CD4-positive, alpha-beta T cell (primary cell): ENCODE measurements around the gene TMEM50A. TPM values are rescaled to one million over a fixed set of nuclear protein-coding genes. Genes with fewer than 3 reads are reported as not detected.
"Not testable (repeated sequence)": the region's sequence is repeated elsewhere in the genome, so short reads cannot be mapped to it uniquely, and the experiment has no call there.

Experiments
- ATAC-seq: fragments of 200-7000 bp; cut with Tn5 transposase; one replicate; pipeline ENCODE4 v1.10.0; 2022; ENCODE audit warnings: mild to moderate bottlenecking; ENCODE audit not compliant: poor library complexity
- CTCF ChIA-PET: fragments of 350-600 bp; sonication (Branson Sonifier 250); formaldehyde crosslinking; loops from one replicate; lab custom pipeline; 2021; ENCODE audit warnings: antibody characterized with exemption, inconsistent platforms; lab: Charles Lee
- POLR2A ChIA-PET: fragments of 350-600 bp; sonication (Branson Sonifier 250); formaldehyde crosslinking; loops from one replicate; lab custom pipeline; 2021; ENCODE audit warnings: antibody characterized with exemption, inconsistent platforms; lab: Charles Lee
- DNase-seq, 14 experiments: peaks; one replicate each; pipeline ENCODE4 v3.0.0-alpha.2; 2013 to 2020; ENCODE audit warnings: mixed read lengths in 2 of 14
- H3K27ac ChIP-seq, 2 donors: one replicate each; pipeline versions ENCODE4 v1.5.1 to v1.7.0; 2013; ENCODE audit warnings: low read length in 2 of 2, low read depth in 1 of 2, mild to moderate bottlenecking in 1 of 2
- H3K27me3 ChIP-seq, 2 experiments: 1 replicate in 1 of 2; 2 replicates in 1 of 2; pipeline versions ENCODE4 v1.6.1 to v1.7.0; 2013; ENCODE audit warnings: low read length in 2 of 2, control low read depth in 1 of 2, mild to moderate bottlenecking in 1 of 2, moderate library complexity in 1 of 2; ENCODE audit not compliant: insufficient read depth in 2 of 2, control insufficient read depth in 1 of 2
- H3K36me3 ChIP-seq: one replicate; pipeline ENCODE4 v1.6.1; 2013; ENCODE audit warnings: low read length, control low read depth; ENCODE audit not compliant: insufficient read depth
- H3K4me1 ChIP-seq: one replicate; pipeline ENCODE4 v1.6.1; 2013; ENCODE audit warnings: low read length, control low read depth; ENCODE audit not compliant: insufficient read depth
- H3K4me3 ChIP-seq: one replicate; pipeline ENCODE4 v1.5.1; 2013; ENCODE audit warnings: mild to moderate bottlenecking, low read length, moderate library complexity
- H3K9me3 ChIP-seq, 2 experiments: 1 replicate in 1 of 2; 2 replicates in 1 of 2; pipeline versions ENCODE4 v1.6.1 to v1.7.0; 2013; ENCODE audit warnings: low read length in 2 of 2, mild to moderate bottlenecking in 2 of 2, control low read depth in 1 of 2, moderate library complexity in 1 of 2; ENCODE audit not compliant: control insufficient read depth in 1 of 2, insufficient read depth in 1 of 2
- H3K27ac Mint-ChIP-seq: one replicate; pipeline ENCODE4 v1.8.0; 2020; ENCODE audit warnings: mixed read lengths
- H3K27me3 Mint-ChIP-seq: one replicate; pipeline ENCODE4 v1.8.0; 2021; ENCODE audit warnings: mixed read lengths
- H3K36me3 Mint-ChIP-seq: one replicate; pipeline ENCODE4 v1.8.0; 2021; ENCODE audit warnings: low read depth, mixed read lengths
- H3K4me1 Mint-ChIP-seq: one replicate; pipeline ENCODE4 v1.8.0; 2021; ENCODE audit warnings: low read depth, mixed read lengths
- H3K4me3 Mint-ChIP-seq: one replicate; pipeline ENCODE4 v1.8.0; 2020; ENCODE audit warnings: mild to moderate bottlenecking, mixed read lengths
- H3K9me3 Mint-ChIP-seq: one replicate; pipeline ENCODE4 v1.8.0; 2020; ENCODE audit warnings: mixed read lengths
- intact Hi-C, 2 experiments: fragments of 100-400 bp; cut with DNase I in 1 of 2; cut with micrococcal nuclease in 1 of 2; formaldehyde crosslinking; loops; one replicate each; pipeline versions ENCODE4 v1.15.1 to v1.9.0; 2023 to 2025; cut with DNase I, micrococcal nuclease
- polyA plus RNA-seq, 2 donors: library from polyadenylated mRNA; unstranded; fragments of 120-200 nt; gene quantifications; one replicate each; pipeline ENCODE4 v1.2.1, GENCODE V29; 2013
- total RNA-seq, 174 experiments: library from RNA in 2 of 174; stranded (reverse) in 2 of 174; gene quantifications; one replicate each; pipeline ENCODE4 v1.2.3 and lab custom pipeline; 2021 to 2026
- TF ChIP-seq, protein P1 (sequence below): fragments of 200-600 bp; IDR thresholded peaks from one replicate; pipeline ENCODE4 v1.8.0; 2022; ENCODE audit warnings: antibody characterized with exemption, mild to moderate bottlenecking

TMEM50A gene
- total RNA-seq, result 10 to 100 TPM; 82.6 to 83.1 TPM
- 87.3 TPM for polyA plus RNA-seq (2013, experiment 1 of 2)
- 84.5 TPM for polyA plus RNA-seq (2013, experiment 2 of 2)
- total RNA-seq (lab: John Stamatoyannopoulos, UW), result 42.3 to 173 (median 91.7) reads per million in 172 experiments

DNA sequence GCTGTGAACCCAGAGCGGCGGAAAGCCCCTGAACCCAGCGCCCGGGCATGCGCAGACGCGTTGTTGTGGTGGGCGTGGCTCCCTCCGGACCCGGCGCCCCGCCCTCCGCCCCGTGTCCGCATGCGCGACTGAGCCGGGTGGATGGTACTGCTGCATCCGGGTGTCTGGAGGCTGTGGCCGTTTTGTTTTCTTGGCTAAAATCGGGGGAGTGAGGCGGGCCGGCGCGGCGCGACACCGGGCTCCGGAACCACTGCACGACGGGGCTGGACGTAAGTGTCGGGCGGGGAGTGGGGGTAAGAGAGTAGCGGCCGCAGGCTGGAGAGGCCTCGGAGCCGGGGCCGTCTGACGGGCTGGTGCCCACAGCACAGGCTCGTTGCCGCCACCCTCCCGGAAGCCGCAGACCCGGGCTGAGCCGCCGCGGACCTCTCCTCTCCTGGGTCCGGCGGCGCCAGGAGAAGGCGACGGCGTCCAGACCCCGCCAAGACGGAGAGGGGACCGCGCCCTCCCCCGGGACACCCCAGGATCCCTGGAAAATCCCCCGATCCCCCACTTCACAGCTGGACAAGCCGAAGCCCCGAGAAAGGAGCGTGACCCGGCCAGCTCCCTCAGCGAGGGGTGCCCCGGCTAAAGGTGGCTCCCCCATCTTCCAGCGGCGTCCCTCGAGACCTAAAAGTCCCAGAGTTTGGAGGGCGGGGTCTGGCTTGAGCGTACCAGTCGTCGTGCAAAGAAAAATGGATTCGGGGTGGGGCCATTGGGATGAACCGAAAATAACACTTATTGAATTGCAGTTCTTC lies at the start of gene TMEM50A:
TSS of gene TMEM50A (plus strand) at position 147 of the 794 bp plus-strand sequence. CDS start 2,153 bp downstream, outside the sequence.
- peaks cover 39% of the 10 kb centered on the region for H3K4me1 Mint-ChIP-seq
- H3K27ac ChIP-seq, result peak within 1 kb of the TSS; percentile 83 to 97
- peak; percentile 82 to 93 (median 89) for DNase-seq
- peak; percentile 69 for ATAC-seq
- H3K27me3 Mint-ChIP-seq, result no peaks in the 10 kb centered on the region
- no peaks in the 10 kb centered on the region for H3K9me3 ChIP-seq
- H3K9me3 Mint-ChIP-seq, result no peaks in the 10 kb centered on the region
- H3K27ac Mint-ChIP-seq, result peak within 1 kb of the TSS; percentile 81
- H3K4me3 ChIP-seq, result peak within 1 kb of the TSS; percentile 69
- intact Hi-C loops, result loop anchor here (2.0 to 10.0 kb wide), 5 partner anchors 91 to 1514 kb away; partner anchors contain the start of genes MACO1 (in 2 of the 2), RSRP1 (in 2 of the 2) and HMGCL (in 1 of the 2)
- CTCF ChIA-PET, result no interaction called here
- H3K36me3 Mint-ChIP-seq, result peaks cover 48% of the 10 kb centered on the region
- peaks cover 7% of the 10 kb centered on the region for H3K36me3 ChIP-seq
- no peaks in the 10 kb centered on the region for H3K27me3 ChIP-seq
- POLR2A ChIA-PET, result interaction anchor here (0.7 to 3.1 kb wide), 3 partner anchors 91 to 106 kb away, joined by 3 to 15 read pairs (median 3); partner anchors contain the start of genes RSRP1 and SYF2
- H3K4me3 Mint-ChIP-seq, result peak within 1 kb of the TSS; percentile 98
- peaks cover 12% of the 10 kb centered on the region for H3K4me1 ChIP-seq
- TF ChIP-seq, protein P1, sequence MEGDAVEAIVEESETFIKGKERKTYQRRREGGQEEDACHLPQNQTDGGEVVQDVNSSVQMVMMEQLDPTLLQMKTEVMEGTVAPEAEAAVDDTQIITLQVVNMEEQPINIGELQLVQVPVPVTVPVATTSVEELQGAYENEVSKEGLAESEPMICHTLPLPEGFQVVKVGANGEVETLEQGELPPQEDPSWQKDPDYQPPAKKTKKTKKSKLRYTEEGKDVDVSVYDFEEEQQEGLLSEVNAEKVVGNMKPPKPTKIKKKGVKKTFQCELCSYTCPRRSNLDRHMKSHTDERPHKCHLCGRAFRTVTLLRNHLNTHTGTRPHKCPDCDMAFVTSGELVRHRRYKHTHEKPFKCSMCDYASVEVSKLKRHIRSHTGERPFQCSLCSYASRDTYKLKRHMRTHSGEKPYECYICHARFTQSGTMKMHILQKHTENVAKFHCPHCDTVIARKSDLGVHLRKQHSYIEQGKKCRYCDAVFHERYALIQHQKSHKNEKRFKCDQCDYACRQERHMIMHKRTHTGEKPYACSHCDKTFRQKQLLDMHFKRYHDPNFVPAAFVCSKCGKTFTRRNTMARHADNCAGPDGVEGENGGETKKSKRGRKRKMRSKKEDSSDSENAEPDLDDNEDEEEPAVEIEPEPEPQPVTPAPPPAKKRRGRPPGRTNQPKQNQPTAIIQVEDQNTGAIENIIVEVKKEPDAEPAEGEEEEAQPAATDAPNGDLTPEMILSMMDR, result no peak

DNA sequence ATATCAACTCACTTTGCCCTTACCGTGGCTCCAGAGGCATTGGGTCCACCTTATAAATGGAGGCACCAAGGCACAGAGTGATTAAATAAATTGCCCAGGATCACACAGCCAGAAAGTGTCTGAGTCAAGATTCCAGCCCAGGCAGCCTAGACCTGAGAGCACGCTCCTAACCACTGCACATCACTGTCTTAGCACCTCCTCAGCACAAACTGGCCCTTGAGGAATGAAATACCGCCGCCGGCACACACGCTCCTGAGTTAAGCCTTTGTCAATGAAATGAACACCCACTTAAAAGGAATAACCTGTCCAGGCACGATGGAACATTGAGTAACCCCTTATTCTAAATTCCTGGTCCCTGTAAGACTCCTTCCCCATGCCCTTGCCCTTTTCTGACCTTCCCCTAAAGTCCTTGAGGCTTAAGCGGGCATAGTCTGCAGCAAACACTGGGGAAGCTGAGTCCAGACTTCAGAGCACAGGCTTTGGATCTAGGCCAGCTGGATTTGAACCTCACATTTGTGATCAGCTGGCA lies 49.5 kb upstream of the TMEM50A start:
- H3K4me1 ChIP-seq, H3K36me3 Mint-ChIP-seq, H3K27ac ChIP-seq, CTCF ChIA-PET, H3K9me3 ChIP-seq, H3K9me3 Mint-ChIP-seq, H3K27me3 ChIP-seq, H3K4me3 ChIP-seq, H3K27ac Mint-ChIP-seq, H3K4me3 Mint-ChIP-seq, H3K4me1 Mint-ChIP-seq, DNase-seq, H3K36me3 ChIP-seq, ATAC-seq, H3K27me3 Mint-ChIP-seq, POLR2A ChIA-PET: not testable (repeated sequence)
- intact Hi-C loops, result loop anchor here (10.0 kb wide), 2 partner anchors 106 to 116 kb away; no protein-coding TSS in a partner anchor

DNA sequence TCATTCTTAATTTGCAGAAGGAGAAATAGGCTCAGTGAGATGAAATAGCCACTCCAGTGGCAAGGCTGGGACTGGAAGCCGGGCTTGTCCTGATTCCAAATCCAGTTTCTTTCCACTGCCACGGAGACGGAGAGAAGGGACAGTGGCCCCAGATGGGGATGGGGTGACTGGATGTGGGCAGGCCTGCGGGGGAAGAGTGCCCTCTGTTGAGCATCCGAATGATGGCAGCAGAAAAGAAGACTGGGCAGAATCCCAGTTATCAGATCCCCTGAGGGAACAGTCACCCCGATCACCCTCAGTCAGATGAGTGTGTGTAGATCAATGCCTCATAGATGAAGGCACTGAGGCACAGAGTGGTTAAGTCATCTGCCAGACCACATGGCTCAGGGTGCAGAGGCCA lies 48.1 kb upstream of the TMEM50A start:
- H3K4me1 Mint-ChIP-seq, H3K4me1 ChIP-seq, H3K27ac ChIP-seq, H3K27ac Mint-ChIP-seq, H3K9me3 ChIP-seq, DNase-seq, intact Hi-C loops, H3K9me3 Mint-ChIP-seq, H3K36me3 ChIP-seq, CTCF ChIA-PET, H3K4me3 Mint-ChIP-seq, POLR2A ChIA-PET, H3K36me3 Mint-ChIP-seq, H3K4me3 ChIP-seq, H3K27me3 Mint-ChIP-seq, H3K27me3 ChIP-seq: not testable (repeated sequence)
- ATAC-seq, result peak; percentile 88

DNA sequence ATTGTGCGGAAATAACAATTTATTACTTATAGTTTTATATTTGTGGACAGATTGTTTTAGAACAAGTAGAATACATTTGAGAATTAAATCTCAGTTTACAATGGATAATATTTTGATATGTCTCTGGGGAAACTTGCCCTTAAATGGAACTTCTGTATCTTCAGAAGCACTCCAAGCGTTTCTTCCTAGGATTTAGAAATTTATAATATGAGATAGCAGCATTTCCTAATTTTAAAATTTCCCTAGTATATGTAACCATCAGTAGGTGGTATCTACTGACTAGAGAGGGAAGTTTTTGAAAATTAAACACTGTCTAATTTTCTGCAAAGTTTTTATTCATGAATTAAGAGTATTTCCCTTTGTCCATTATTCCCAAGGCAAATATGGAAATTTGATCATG lies 44.7 kb upstream of the TMEM50A start:
- intact Hi-C loops, H3K27ac Mint-ChIP-seq, H3K27me3 Mint-ChIP-seq, H3K4me3 Mint-ChIP-seq, H3K36me3 ChIP-seq, H3K27ac ChIP-seq, ATAC-seq, H3K9me3 Mint-ChIP-seq, POLR2A ChIA-PET, H3K9me3 ChIP-seq, H3K4me1 Mint-ChIP-seq, DNase-seq, CTCF ChIA-PET, H3K36me3 Mint-ChIP-seq, H3K27me3 ChIP-seq, H3K4me1 ChIP-seq, H3K4me3 ChIP-seq: not testable (repeated sequence)

DNA sequence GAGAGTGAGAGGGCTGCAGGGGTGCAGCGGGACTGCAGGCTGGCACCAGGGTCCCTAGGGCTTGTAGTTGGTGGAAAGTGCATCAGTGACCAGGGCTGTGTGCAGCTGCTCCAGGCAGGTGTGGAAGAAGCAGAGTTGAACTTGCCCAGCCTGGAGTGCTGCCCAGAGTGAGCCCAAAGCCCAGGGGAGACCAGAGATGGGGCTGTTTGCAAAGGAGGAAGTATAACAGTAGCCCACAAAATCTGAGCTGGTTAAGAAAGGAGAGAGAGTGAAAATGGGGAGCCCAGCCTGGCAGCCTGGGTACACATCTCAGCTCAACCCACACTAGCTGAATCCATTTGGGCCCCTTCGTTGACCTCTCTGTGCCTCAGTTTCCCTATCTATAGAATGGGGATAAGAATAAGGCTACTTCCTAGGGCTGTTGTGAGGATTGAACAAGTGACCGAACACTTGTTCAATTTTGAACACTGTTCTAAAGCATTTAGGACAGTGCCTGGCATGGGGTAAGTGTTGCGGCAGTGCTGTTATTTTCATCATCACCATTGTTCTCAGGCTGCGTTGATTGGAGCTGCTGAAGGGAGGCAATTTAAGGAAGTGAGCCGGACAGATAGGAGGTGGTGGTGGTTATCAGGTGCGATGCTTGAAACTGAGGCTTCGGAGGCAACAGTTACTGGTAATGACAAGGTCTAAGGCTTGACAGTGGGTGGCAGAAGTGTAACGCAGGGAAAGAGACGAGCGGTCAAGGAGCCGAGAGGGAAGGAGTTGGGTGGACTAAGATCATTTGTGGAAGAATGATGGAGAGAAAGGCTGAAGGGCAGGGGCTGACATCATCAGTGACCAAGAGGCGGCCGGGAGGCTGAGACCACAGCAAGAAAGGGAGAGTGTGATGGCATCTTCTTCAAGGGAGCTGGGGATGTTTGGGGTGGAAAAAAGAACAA lies 43.0 kb upstream of the TMEM50A start:
- H3K27ac Mint-ChIP-seq, POLR2A ChIA-PET, H3K4me1 ChIP-seq, H3K4me1 Mint-ChIP-seq, H3K27me3 Mint-ChIP-seq, H3K27ac ChIP-seq, intact Hi-C loops, H3K4me3 Mint-ChIP-seq, H3K36me3 ChIP-seq, H3K27me3 ChIP-seq, H3K9me3 ChIP-seq, H3K4me3 ChIP-seq, ATAC-seq, DNase-seq, H3K36me3 Mint-ChIP-seq, CTCF ChIA-PET, H3K9me3 Mint-ChIP-seq: not testable (repeated sequence)
